K562 (cell line): ENCODE measurements around the gene MMS19. TPM values are rescaled to one million over a fixed set of nuclear protein-coding genes. Genes with fewer than 3 reads are reported as not detected.

Experiments used
- ELF4 ChIP-seq: fragments of 450-650 bp; formaldehyde crosslinking; IDR thresholded peaks from 2 replicates; pipeline ENCODE4 v1.4.0; 2022; ENCODE audit warnings: missing genetic modification characterization
- FOXK1 ChIP-seq: sonication (generic); formaldehyde crosslinking; IDR thresholded peaks from 2 replicates; pipeline ENCODE4 v1.8.0; 2022; ENCODE audit warnings: missing genetic modification reagents, mild to moderate bottlenecking, borderline replicate concordance
- LCOR ChIP-seq: sonication (generic); formaldehyde crosslinking; IDR thresholded peaks from 2 replicates; pipeline ENCODE4 v1.8.0; 2022; ENCODE audit warnings: mild to moderate bottlenecking, missing genetic modification reagents
- MEIS2 ChIP-seq: fragments of 450-650 bp; IDR thresholded peaks from 2 replicates; pipeline ENCODE4 v1.6.1; 2014; ENCODE audit warnings: mild to moderate bottlenecking; ENCODE audit not compliant: partially characterized antibody
- NFATC3 ChIP-seq: fragments of 450-650 bp; IDR thresholded peaks from 2 replicates; pipeline ENCODE4 v1.6.1; 2017; ENCODE audit warnings: mild to moderate bottlenecking
- PYGO2 ChIP-seq: fragments of 450-650 bp; IDR thresholded peaks from 2 replicates; pipeline ENCODE4 v1.6.1; 2016; ENCODE audit warnings: mild to moderate bottlenecking, missing genetic modification characterization, moderate library complexity, missing compliant biosample characterization
- REST ChIP-seq, 2 experiments: fragments of 450-650 bp; formaldehyde crosslinking in 1 of 2; IDR thresholded peaks; 2 replicates each; pipeline versions ENCODE4 v1.4.0 to v1.6.1; 2014 to 2020; ENCODE audit warnings: mild to moderate bottlenecking in 2 of 2, borderline replicate concordance in 1 of 2, low read depth in 1 of 2
- SP1 ChIP-seq: sonication (generic); formaldehyde crosslinking; IDR thresholded peaks from 2 replicates; pipeline ENCODE4 v1.8.1; 2022; ENCODE audit warnings: mild to moderate bottlenecking, missing genetic modification reagents
- SRSF9 ChIP-seq: fragments of 200-400 bp; formaldehyde crosslinking; IDR thresholded peaks from 2 replicates; pipeline ENCODE4 v1.6.1; 2017; ENCODE audit warnings: low read depth, low read length, borderline replicate concordance
- TCFL5 ChIP-seq: fragments of 250-450 bp; sonication (Bioruptor Pico); conservative IDR thresholded peaks from 2 replicates; pipeline ENCODE4 v1.6.1; 2021; ENCODE audit warnings: mild to moderate bottlenecking, moderate library complexity, matching md5 sums
- YY1 ChIP-seq, 3 experiments: IDR thresholded peaks; 2 replicates each; pipeline ENCODE4 v1.6.1; 2011; ENCODE audit warnings: low read length in 2 of 3, mild to moderate bottlenecking in 2 of 3, moderate library complexity in 2 of 3, borderline replicate concordance in 1 of 3, control low read depth in 1 of 3, low read depth in 1 of 3; ENCODE audit not compliant: insufficient read depth in 3 of 3, insufficient replicate concordance in 2 of 3, control insufficient read depth in 1 of 3, insufficient read length in 1 of 3; ENCODE audit errors: extremely low read depth in 1 of 3
- ZBTB34 ChIP-seq: fragments of 250-450 bp; sonication (Bioruptor Pico); IDR thresholded peaks from 2 replicates; pipeline ENCODE4 v1.8.0; 2021; ENCODE audit warnings: mild to moderate bottlenecking, moderate library complexity
- ZBTB7A ChIP-seq: IDR thresholded peaks from 2 replicates; pipeline ENCODE4 v1.6.1; 2011; ENCODE audit warnings: low read depth, mild to moderate bottlenecking, low read length, moderate library complexity, borderline replicate concordance; ENCODE audit not compliant: control insufficient read depth
- ZNF280A ChIP-seq: fragments of 450-650 bp; IDR thresholded peaks from 2 replicates; pipeline ENCODE4 v1.6.1; 2018; ENCODE audit warnings: mild to moderate bottlenecking, low read depth; ENCODE audit not compliant: partially characterized antibody
- ZNF354B ChIP-seq: fragments of 250-450 bp; sonication (Bioruptor Pico); IDR thresholded peaks from 2 replicates; pipeline ENCODE4 v1.4.0; 2020
- polyA plus RNA-seq, 8 experiments: library from polyadenylated mRNA; depleted of rRNA in 4 of 8; stranded (reverse) in 5 of 8; unstranded in 3 of 8; fragments of >200 nt; fragmentation: Nextera tagmentation in 2 of 8; fragmentation: Illumina TruSeq in 1 of 8; extraction: Ambion mirVana in 2 of 8; extraction: Trizol in 1 of 8; gene quantifications; 2 replicates each; pipeline versions ENCODE4 v1.2.1 to v1.2.3, GENCODE V29; 2011 to 2014; ENCODE audit warnings: inconsistent platforms in 1 of 8, missing spikeins in 1 of 8
- total RNA-seq, 7 experiments: library from RNA; depleted of rRNA in 6 of 7; stranded (reverse); fragments of >200 nt in 6 of 7; fragmentation: Illumina TruSeq in 2 of 7; extraction: Trizol in 2 of 7; gene quantifications; 2 replicates each; pipeline versions ENCODE4 v1.2.1 to v1.2.3, GENCODE V29; 2011 to 2021; ENCODE audit warnings: low replicate concordance in 1 of 7

The MMS19 gene
- total and polyA plus RNA-seq, 9 of the 15 experiments (the other 6 are each of a cell fraction or from before 2014, with no cell fraction given), result 40.1 to 110 (median 62.9) TPM

GRCh38 chr10:97498076-97498840, at the start of gene MMS19 (continued):
- no peak for TF ChIP-seq FOXK1 (CRISPR knock-in tag)
- TF ChIP-seq ZBTB34 (CRISPR knock-in tag), result no peak
- TF ChIP-seq ZNF280A, result no peak
- TF ChIP-seq YY1 (IDR thresholded peaks at IDR 0.05; ENCODE audit: borderline replicate concordance in 1 of 3, control insufficient read depth in 1 of 3, extremely low read depth in 1 of 3, insufficient read depth in 3 of 3, insufficient read length in 1 of 3, insufficient replicate concordance in 2 of 3, low read depth in 1 of 3, low read length in 2 of 3), result peak; percentile 67 to 97 (median 93)
- TF ChIP-seq ELF4, result no peak
- peak; percentile 83 for TF ChIP-seq SP1
- TF ChIP-seq TCFL5, result no peak
- TF ChIP-seq LCOR (CRISPR knock-in tag), result peak; percentile 56; the same call in 1 of the 2 replicates
- TF ChIP-seq SRSF9, result no peak
- TF ChIP-seq ZNF354B (CRISPR knock-in tag), result no peak
- TF ChIP-seq MEIS2, result peak; percentile 50
- TF ChIP-seq PYGO2, result no peak
- TF ChIP-seq REST (IDR thresholded peaks at IDR 0.05; ENCODE audit: borderline replicate concordance), result peak; percentile 56
- TF ChIP-seq REST (CRISPR knock-in tag; IDR thresholded peaks at IDR 0.05; ENCODE audit: low read depth), result 0 out of 2 replicates have a peak, but pooled peaks have one; percentile 47
- TF ChIP-seq NFATC3, result no peak
- no peak for TF ChIP-seq ZBTB7A
